IMR-90 (cell line): Measurements from ENCODE around the gene RRM1. TPM values are rescaled to one million over a fixed set of nuclear protein-coding genes. Genes with fewer than 3 reads are reported as not detected.

Source experiments
- ATAC-seq: fragments of 200-7000 bp; cut with Tn5 transposase; 2 replicates; pipeline ENCODE4 v1.9.1; 2020; ENCODE audit warnings: low read depth, mild to moderate bottlenecking, moderate library complexity
- BruUV-seq: library from RNA; stranded (reverse); fragments of 400-500 nt; replicated peaks from 2 replicates; lab custom pipeline; 2021; lab: Mats Ljungman, UMichigan
- CTCF ChIA-PET: fragments of 300-600 bp; formaldehyde crosslinking; extraction: SDS; loops from one replicate; lab custom pipeline; 2021; ENCODE audit warnings: antibody characterized with exemption; lab: Yijun Ruan, JAX
- POLR2A ChIA-PET: fragments of 300-600 bp; sonication (Branson Sonifier 250); formaldehyde crosslinking; loops from one replicate; lab custom pipeline; 2022; ENCODE audit warnings: antibody characterized with exemption; ENCODE audit not compliant: unreplicated experiment; lab: Charles Lee
- DNase-seq: peaks from one replicate; pipeline ENCODE4 v3.0.0; 2013
- H2AFZ ChIP-seq: replicated peaks from 2 replicates; pipeline ENCODE3; 2013; ENCODE audit warnings: low read length, mild to moderate bottlenecking; ENCODE audit not compliant: poor library complexity
- H2AK5ac ChIP-seq: 2 replicates; pipeline ENCODE4 v1.6.1; 2013; ENCODE audit warnings: low read depth, low read length, inconsistent platforms
- H2AK9ac ChIP-seq: replicated peaks from 2 replicates; pipeline ENCODE3; 2013; ENCODE audit warnings: mild to moderate bottlenecking, low read depth, low read length, moderate library complexity; ENCODE audit not compliant: poor library complexity
- H2BK120ac ChIP-seq: 2 replicates; pipeline ENCODE4 v1.6.1; 2013; ENCODE audit warnings: low read depth, low read length, inconsistent platforms
- H2BK15ac ChIP-seq: 3 replicates; pipeline ENCODE4 v1.6.1; 2013; ENCODE audit warnings: low read depth, low read length, inconsistent platforms
- H2BK20ac ChIP-seq: 2 replicates; pipeline ENCODE4 v1.6.1; 2013; ENCODE audit warnings: low read depth, mild to moderate bottlenecking, inconsistent platforms, low read length, moderate library complexity
- H2BK5ac ChIP-seq: 2 replicates; pipeline ENCODE4 v1.6.1; 2013; ENCODE audit warnings: mild to moderate bottlenecking, low read depth, low read length, inconsistent platforms; ENCODE audit not compliant: poor library complexity, severe bottlenecking
- H3K14ac ChIP-seq: replicated peaks from 2 replicates; pipeline ENCODE4 v1.6.1; 2013; ENCODE audit warnings: low read depth, low read length, inconsistent platforms
- H3K18ac ChIP-seq: 2 replicates; pipeline ENCODE4 v1.6.1; 2013; ENCODE audit warnings: low read depth, low read length, control low read depth
- H3K23ac ChIP-seq: 2 replicates; pipeline ENCODE4 v1.6.1; 2013; ENCODE audit warnings: low read depth, low read length, inconsistent platforms
- H3K27ac ChIP-seq: 2 replicates; pipeline ENCODE4 v1.5.1; 2013; ENCODE audit warnings: mild to moderate bottlenecking, control low read depth, low read length; ENCODE audit not compliant: insufficient read depth
- H3K27me3 ChIP-seq: 2 replicates; pipeline ENCODE4 v1.6.1; 2013; ENCODE audit warnings: low read length; ENCODE audit not compliant: control insufficient read depth, insufficient read depth
- H3K36me3 ChIP-seq: 2 replicates; pipeline ENCODE4 v1.6.1; 2013; ENCODE audit warnings: low read length, mixed read lengths; ENCODE audit not compliant: control insufficient read depth, insufficient read depth
- H3K4ac ChIP-seq: 2 replicates; pipeline ENCODE4 v1.6.1; 2013; ENCODE audit warnings: low read depth, low read length, inconsistent platforms
- H3K4me1 ChIP-seq: 2 replicates; pipeline ENCODE4 v1.6.1; 2013; ENCODE audit warnings: low read length, mixed read lengths; ENCODE audit not compliant: control insufficient read depth, insufficient read depth
- H3K4me2 ChIP-seq: 2 replicates; pipeline ENCODE4 v1.6.1; 2013; ENCODE audit warnings: low read depth, mild to moderate bottlenecking, control low read depth, low read length, moderate library complexity
- H3K4me3 ChIP-seq: 2 replicates; pipeline ENCODE4 v1.5.1; 2013; ENCODE audit warnings: low read depth, mild to moderate bottlenecking, control low read depth, low read length, moderate library complexity; ENCODE audit not compliant: insufficient read depth
- H3K56ac ChIP-seq: 2 replicates; pipeline ENCODE4 v1.6.1; 2013; ENCODE audit warnings: low read length, inconsistent platforms; ENCODE audit not compliant: insufficient read depth; ENCODE audit errors: extremely low read depth
- H3K79me1 ChIP-seq, 2 experiments: 2 replicates each; pipeline ENCODE4 v1.6.1; 2013; ENCODE audit warnings: low read length in 2 of 2, inconsistent platforms in 1 of 2, low read depth in 1 of 2
- H3K9ac ChIP-seq: 2 replicates; pipeline ENCODE4 v1.6.1; 2013; ENCODE audit warnings: low read depth, low read length, control low read depth
- H3K9me1 ChIP-seq: 2 replicates; pipeline ENCODE4 v1.6.1; 2013; ENCODE audit warnings: low read length, inconsistent platforms; ENCODE audit not compliant: insufficient read depth
- H3K9me3 ChIP-seq: 2 replicates; pipeline ENCODE4 v1.6.1; 2013; ENCODE audit warnings: low read length; ENCODE audit not compliant: control insufficient read depth, insufficient read depth
- H4K20me1 ChIP-seq: 2 replicates; pipeline ENCODE4 v1.6.1; 2013; ENCODE audit warnings: low read length, inconsistent platforms; ENCODE audit not compliant: insufficient read depth
- H4K5ac ChIP-seq: 2 replicates; pipeline ENCODE4 v1.6.1; 2013; ENCODE audit warnings: mild to moderate bottlenecking, low read depth, low read length, control low read depth
- H4K8ac ChIP-seq, 2 experiments: 2 replicates each; pipeline ENCODE4 v1.6.1; 2013; ENCODE audit warnings: low read depth in 2 of 2, low read length in 2 of 2, control low read depth in 1 of 2, inconsistent platforms in 1 of 2
- H4K91ac ChIP-seq: 2 replicates; pipeline ENCODE4 v1.6.1; 2013; ENCODE audit warnings: low read depth, low read length, inconsistent platforms; ENCODE audit not compliant: insufficient read depth
- BHLHE40 ChIP-seq: fragments of 150-350 bp; IDR thresholded peaks from 2 replicates; pipeline ENCODE4 v1.6.1; 2016; ENCODE audit warnings: mild to moderate bottlenecking, low read depth, low read length
- CEBPB ChIP-seq: IDR thresholded peaks from 2 replicates; pipeline ENCODE4 v1.6.1; 2012; ENCODE audit warnings: low read depth, low read length, improper control_type of control experiment
- CHD1 ChIP-seq: IDR thresholded peaks from 2 replicates; pipeline ENCODE4 v1.6.1; 2012; ENCODE audit warnings: low read depth, low read length, improper control_type of control experiment
- CTCF ChIP-seq: conservative IDR thresholded peaks from 2 replicates; pipeline ENCODE4 v1.5.1; 2012; ENCODE audit warnings: mild to moderate bottlenecking, low read depth, low read length, improper control_type of control experiment
- ELK1 ChIP-seq: fragments of 150-350 bp; IDR thresholded peaks from 2 replicates; pipeline ENCODE4 v1.6.1; 2016; ENCODE audit warnings: low read depth, mild to moderate bottlenecking, low read length, moderate library complexity, borderline replicate concordance
- FOS ChIP-seq: fragments of 150-350 bp; IDR thresholded peaks from 2 replicates; pipeline ENCODE4 v1.6.1; 2016; ENCODE audit warnings: low read depth, low read length
- MAFK ChIP-seq: IDR thresholded peaks from 2 replicates; pipeline ENCODE4 v1.6.1; 2012; ENCODE audit warnings: low read depth, low read length, improper control_type of control experiment
- MAZ ChIP-seq: IDR thresholded peaks from 2 replicates; pipeline ENCODE4 v1.6.1; 2012; ENCODE audit warnings: low read depth, mild to moderate bottlenecking, low read length, improper control_type of control experiment, moderate library complexity, borderline replicate concordance
- NFE2L2 ChIP-seq: fragments of 150-350 bp; IDR thresholded peaks from 2 replicates; pipeline ENCODE4 v1.6.1; 2016; ENCODE audit warnings: low read depth, mild to moderate bottlenecking, low read length
- POLR2A ChIP-seq: IDR thresholded peaks from 2 replicates; pipeline ENCODE4 v1.6.1; 2012; ENCODE audit warnings: mild to moderate bottlenecking, low read depth, low read length
- RAD21 ChIP-seq: IDR thresholded peaks from 2 replicates; pipeline ENCODE4 v1.6.1; 2012; ENCODE audit warnings: low read length, improper control_type of control experiment
- RCOR1 ChIP-seq: IDR thresholded peaks from 2 replicates; pipeline ENCODE4 v1.6.1; 2012; ENCODE audit warnings: mild to moderate bottlenecking, low read length, improper control_type of control experiment; ENCODE audit not compliant: insufficient replicate concordance
- RFX5 ChIP-seq: IDR thresholded peaks from 2 replicates; pipeline ENCODE4 v1.8.0; 2012; ENCODE audit warnings: low read depth, mild to moderate bottlenecking, low read length, moderate library complexity
- SMC3 ChIP-seq: fragments of 150-350 bp; IDR thresholded peaks from 2 replicates; pipeline ENCODE4 v1.6.1; 2016; ENCODE audit warnings: low read depth, mild to moderate bottlenecking, antibody characterized with exemption, low read length, moderate library complexity
- WGBS, 2 experiments: methylation state at CpG; one replicate each; pipeline versions ENCODE4 v1.1.5 to v1.1.7; 2013; ENCODE audit warnings: missing lambda C conversion rate in 2 of 2; ENCODE audit not compliant: insufficient read length in 1 of 2; ENCODE audit errors: extremely low coverage in 2 of 2; 5-methylcytosine and 5-hydroxymethylcytosine counted together
- dilution Hi-C: fragments of 300-500 bp; cut with HindIII; formaldehyde crosslinking; loops from one replicate; pipeline ENCODE4 v1.14.3; 2018; ENCODE audit warnings: low sequenced_read_pairs; ENCODE audit not compliant: unreplicated experiment
- in situ Hi-C: fragments of 300-500 bp; cut with MboI; formaldehyde crosslinking; loops from 3 replicates; pipeline ENCODE4 v1.14.3; 2019; ENCODE audit warnings: low sequenced_read_pairs, inconsistent platforms, mixed read lengths
- intact Hi-C: fragments of 100-400 bp; cut with micrococcal nuclease; formaldehyde crosslinking; loops from 2 replicates; pipeline ENCODE4 v1.10.0; 2022
- polyA plus RNA-seq, 3 experiments: library from polyadenylated mRNA; depleted of rRNA; stranded (reverse); fragments of >200 nt; gene quantifications; 2 replicates each; pipeline ENCODE4 v1.2.3, GENCODE V29; 2012; ENCODE audit warnings: low replicate concordance in 1 of 3
- total RNA-seq: library from RNA; depleted of rRNA; stranded (reverse); fragments of >200 nt; gene quantifications from 2 replicates; pipeline ENCODE4 v1.2.3, GENCODE V29; 2012

RRM1 gene
- total and polyA plus RNA-seq, 2 of the 4 experiments (the other 2 are of a cell fraction): 55.1 to 183 TPM

GRCh38 chr11:4187055-4187988, 92.7 kb downstream of the RRM1 start:
- H3K18ac ChIP-seq: no peak overlapping the region
- H3K4me2 ChIP-seq: peak overlapping the region; percentile 89
- no peaks in the 10 kb centered on the region for H3K36me3 ChIP-seq
- no peaks in the 10 kb centered on the region; the same call in 1 of the 2 replicates for H3K27me3 ChIP-seq
- 0 out of 2 replicates have a peak overlapping the region, but pooled peaks have one; percentile 30 for H3K14ac ChIP-seq
- H3K9ac ChIP-seq: peak overlapping the region; percentile 66
- dilution Hi-C loops: no loop called here
- H3K4me3 ChIP-seq: peak overlapping the region; percentile 50
- no peak overlapping the region for H2AK9ac ChIP-seq
- no peaks in the 10 kb centered on the region for H4K20me1 ChIP-seq
- no peak overlapping the region for H4K91ac ChIP-seq
- no TSS peak for BruUV-seq
- POLR2A ChIA-PET: interaction anchor here (0.6 kb wide), 1 partner anchor 26 kb away, joined by 5 read pairs; no protein-coding TSS in a partner anchor
- H3K27ac ChIP-seq: peak overlapping the region; percentile 24; the same call in 1 of the 2 replicates
- H3K9me1 ChIP-seq: no peaks in the 10 kb centered on the region
- H3K56ac ChIP-seq: no peak overlapping the region
- peak; percentile 70 for DNase-seq
- no peak overlapping the region for H4K5ac ChIP-seq
- peak overlapping the region; percentile 97 for H2AFZ ChIP-seq
- no peaks in the 10 kb centered on the region; the same call in 1 of the 2 replicates for H3K4me1 ChIP-seq
- no peaks in the 10 kb centered on the region for H3K9me3 ChIP-seq
- no peak overlapping the region for H3K23ac ChIP-seq
- H2BK120ac ChIP-seq: no peak overlapping the region
- H3K4ac ChIP-seq: no peak overlapping the region; the same call in 1 of the 2 replicates
- in situ Hi-C loops: no loop called here
- peak; percentile 98 for ATAC-seq
- no peak overlapping the region for H2AK5ac ChIP-seq
- CTCF ChIA-PET: interaction anchor here (0.5 to 2.2 kb wide), 31 partner anchors 8 to 817 kb away, joined by 3 to 28 read pairs (median 4); partner anchors contain the start of gene TRIM68
- H2BK20ac ChIP-seq: no peak overlapping the region
- peak overlapping the region in 1 of 2 experiments; percentile 37; a peak in 1 of 4 replicates for H4K8ac ChIP-seq
- WGBS, 2 experiments: 1% methylated on average over 42 of the region's 83 CpGs; no CpG with 5 or more reads in 1 of the 2 experiments
- intact Hi-C loops: loop anchor here (1.0 to 10.0 kb wide), 9 partner anchors 205 to 1617 kb away; partner anchors contain the start of genes OR51M1, OR52N2 and TRIM21
- no peak overlapping the region for H2BK15ac ChIP-seq
- H2BK5ac ChIP-seq: no peak overlapping the region
- H3K79me1 ChIP-seq: no peaks in the 10 kb centered on the region
- peak; percentile 97 for TF ChIP-seq CTCF
- no peak for TF ChIP-seq MAFK
- TF ChIP-seq FOS: no peak
- no peak for TF ChIP-seq RFX5
- TF ChIP-seq NFE2L2: no peak
- 0 out of 2 replicates have a peak, but pooled peaks have one; percentile 32 for TF ChIP-seq CHD1
- peak; percentile 58; the same call in 1 of the 2 replicates for TF ChIP-seq MAZ
- no peak for TF ChIP-seq BHLHE40
- peak; percentile 61 for TF ChIP-seq SMC3
- peak; percentile 40; the same call in 1 of the 2 replicates for TF ChIP-seq POLR2A
- TF ChIP-seq CEBPB: no peak
- TF ChIP-seq ELK1: no peak
- peak; percentile 91 for TF ChIP-seq RAD21
- TF ChIP-seq RCOR1: no peak
